Bronchial epithelial cell (primary cell): ENCODE results near the gene RFPL4A. TPM values are rescaled to one million over a fixed set of nuclear protein-coding genes. Genes with fewer than 3 reads are reported as not detected.
"Not testable (repeated sequence)": the region's sequence is repeated elsewhere in the genome, so short reads cannot be mapped to it uniquely, and the experiment has no call there.

Source experiments
- DNase-seq: peaks from one replicate; pipeline ENCODE4 v3.0.0-alpha.2; 2010; ENCODE audit warnings: low read depth
- FAIRE-seq: peaks from 2 replicates; lab custom pipeline; 2011; peaks lifted over from hg19 to GRCh38; lab: Jason Lieb, UNC
- H3K27me3 ChIP-seq: 2 replicates; pipeline ENCODE4 v1.5.1; 2011; ENCODE audit warnings: low read length; ENCODE audit not compliant: control insufficient read depth, insufficient read depth
- H3K36me3 ChIP-seq: 2 replicates; pipeline ENCODE4 v1.5.1; 2011; ENCODE audit warnings: low read length; ENCODE audit not compliant: control insufficient read depth, insufficient read depth
- H3K4me3 ChIP-seq: 2 replicates; pipeline ENCODE4 v1.5.1; 2011; ENCODE audit warnings: mild to moderate bottlenecking, low read depth, low read length, control low read depth
- CTCF ChIP-seq: IDR thresholded peaks from 2 replicates; pipeline ENCODE4 v1.5.1; 2011; ENCODE audit warnings: mild to moderate bottlenecking, moderate library complexity, low read length, control low read depth, inconsistent platforms; ENCODE audit not compliant: insufficient read depth, severe bottlenecking
- total RNA-seq: library from RNA; depleted of rRNA; stranded (reverse); fragments of >200 nt; gene quantifications from 2 replicates; pipeline ENCODE4 v1.2.1, GENCODE V29; 2014

Gene RFPL4A
- total RNA-seq, 1 donor from 2014 or later = not detected

DNA sequence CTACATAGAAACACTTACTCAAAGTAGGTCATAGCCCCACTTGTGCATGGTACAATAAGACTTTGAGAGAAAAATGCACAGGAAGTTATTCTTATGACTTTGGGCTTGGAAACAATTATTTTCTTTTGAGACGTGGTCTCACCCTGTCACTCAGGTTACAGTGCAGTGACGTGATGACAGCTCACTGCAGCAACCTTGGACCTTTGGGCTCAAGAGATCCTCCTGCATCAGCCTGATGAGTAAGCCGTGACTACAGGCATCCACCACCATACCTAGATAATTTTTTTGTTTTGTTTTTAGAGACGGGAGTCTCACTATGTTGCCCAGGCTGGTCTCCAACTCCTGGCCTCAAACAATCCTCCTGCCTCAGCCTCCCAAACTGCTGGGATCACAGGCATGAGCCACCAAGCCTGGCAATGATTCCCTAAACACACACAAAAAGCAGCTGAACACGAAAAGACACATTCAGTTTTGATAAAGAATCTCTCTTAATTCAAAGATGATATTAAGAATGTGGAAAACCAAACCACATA lies 38.6 kb upstream of the RFPL4A start:
- DNase-seq = no peak
- no peaks in the 10 kb centered on the region for H3K27me3 ChIP-seq
- no peak overlapping the region for H3K4me3 ChIP-seq
- no peaks in the 10 kb centered on the region for H3K36me3 ChIP-seq
- no peak for TF ChIP-seq CTCF
- no peak for FAIRE-seq

GRCh38 chr19:55720801-55721200 lies 38.1 kb upstream of the RFPL4A start:
- no peak for FAIRE-seq
- Histone ChIP-seq H3K36me3 (no peaks in the 10 kb centered on the region), H3K27me3 (no peaks in the 10 kb centered on the region), H3K4me3 (no peak overlapping the region)
- DNase-seq = no peak
- no peak for TF ChIP-seq CTCF

DNA sequence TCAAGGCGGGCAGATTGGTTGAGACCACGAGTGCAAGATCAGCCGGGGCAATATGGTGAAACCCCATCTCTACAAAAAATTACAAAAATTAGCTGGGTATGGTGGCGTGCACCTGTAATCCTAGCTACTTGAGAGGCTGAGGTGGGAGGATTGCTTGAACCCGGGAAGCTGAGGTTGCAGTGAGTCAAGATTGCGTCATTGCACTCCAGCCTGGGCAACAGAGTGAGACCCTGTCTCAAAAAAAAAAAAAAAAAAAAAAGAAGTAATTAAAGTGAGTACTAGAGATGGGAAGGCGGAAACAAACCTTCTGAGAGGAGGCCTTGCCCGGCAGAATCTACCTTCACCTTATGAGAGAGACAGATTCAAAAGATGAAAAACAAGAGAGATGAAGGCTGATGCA lies 35.4 kb upstream of the RFPL4A start:
- TF ChIP-seq CTCF = no peak
- no peak overlapping the region for H3K4me3 ChIP-seq
- H3K36me3 ChIP-seq = no peaks in the 10 kb centered on the region
- DNase-seq (no peak), FAIRE-seq (no peak)
- H3K27me3 ChIP-seq = no peaks in the 10 kb centered on the region

- FAIRE-seq, H3K27me3 ChIP-seq, DNase-seq, H3K4me3 ChIP-seq, H3K36me3 ChIP-seq: not testable (repeated sequence)
Measured at GRCh38 chr19:55730378-55730777, 28.5 kb upstream of the RFPL4A start.

DNA sequence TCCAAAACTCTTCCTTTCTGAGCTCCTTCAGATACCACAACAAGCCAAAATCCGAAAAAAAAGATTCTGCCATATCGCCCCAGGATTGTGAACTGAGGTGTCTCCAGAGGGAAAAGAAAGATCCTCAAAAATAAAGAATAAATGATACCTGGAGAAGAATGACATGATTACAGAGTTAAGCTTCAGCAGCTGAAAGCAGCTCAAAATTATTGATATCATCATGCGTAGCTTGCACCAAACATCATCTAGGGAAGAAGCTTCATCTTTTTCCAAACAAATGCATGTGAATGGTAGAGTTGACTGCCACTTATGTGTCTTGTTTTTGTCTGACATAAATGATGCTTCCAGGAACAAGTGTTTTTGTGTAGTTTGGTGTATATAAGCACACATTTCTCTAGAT lies 20.6 kb upstream of the RFPL4A start, which contains the start of gene NLRP9:
TSS of gene NLRP9 (minus strand) at position 101 of the 400 bp plus-strand sequence. CDS start at position 73, 28 bp downstream.
- DNase-seq (no peak), FAIRE-seq (no peak)
- Histone ChIP-seq H3K27me3 (no peaks in the 10 kb centered on the region), H3K36me3 (no peaks in the 10 kb centered on the region), H3K4me3 (no peak within 1 kb of the TSS)
- no peak for TF ChIP-seq CTCF

DNA sequence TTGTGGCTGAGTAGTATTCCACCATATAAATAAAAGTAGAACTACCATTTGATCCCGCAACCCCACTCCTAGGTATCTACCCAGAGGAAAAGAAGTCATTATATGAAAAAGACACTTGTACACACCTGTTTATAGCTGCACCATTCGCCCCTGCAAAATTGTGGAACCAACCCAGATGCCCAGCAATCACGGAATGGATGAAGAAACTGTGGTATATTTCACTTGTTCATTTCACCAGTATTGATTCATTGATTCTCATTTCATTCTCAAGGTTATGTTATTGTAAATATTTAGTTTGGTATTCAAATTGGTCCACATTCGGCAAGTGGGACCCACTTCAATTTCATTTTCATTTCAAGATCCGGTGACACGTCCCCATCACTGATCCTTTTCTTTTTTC lies 8.2 kb upstream of the RFPL4A start:
- Histone ChIP-seq H3K27me3 (no peaks in the 10 kb centered on the region), H3K36me3 (no peaks in the 10 kb centered on the region), H3K4me3 (no peak overlapping the region)
- DNase-seq (no peak), FAIRE-seq (no peak)
- TF ChIP-seq CTCF = no peak
